ENCODE data around the gene TUBA4A.

GRCh38 chr2:219280651-219281050, 26.9 kb upstream of the TUBA4A start:
- TF ChIP-seq CTCF (IDR thresholded peaks at IDR 0.05; ENCODE audit: poor library complexity) (no peak), EZH2phosphoT487 (IDR thresholded peaks at IDR 0.05; ENCODE audit: low read depth, severe bottlenecking, unreplicated experiment) (no peak)

All from hepatocyte (in vitro differentiated cells).